SK-MEL-5 (cell line): ENCODE measurements around the gene CDH2. TPM values are rescaled to one million over a fixed set of nuclear protein-coding genes. Genes with fewer than 3 reads are reported as not detected.
"Not testable (repeated sequence)": the region's sequence is repeated elsewhere in the genome, so short reads cannot be mapped to it uniquely, and the experiment has no call there.

Experiments used
- DNase-seq: peaks from one replicate; pipeline ENCODE4 v3.0.0-alpha.2; 2016; ENCODE audit warnings: low read depth, low spot score
- in situ Hi-C: cut with HindIII; loops from 2 replicates; pipeline ENCODE4 v1.10.0; 2016; ENCODE audit warnings: low sequenced_read_pairs, high pct_unique_total_duplicates, low pct_unique_long_range_greater_than_20kb
- total RNA-seq: library from RNA; depleted of rRNA; stranded (reverse); fragments of >200 nt; shearing (Covaris generic); gene quantifications from 2 replicates; pipeline ENCODE4 v1.2.3, GENCODE V29; 2014

The CDH2 gene
- total RNA-seq, 1 experiment from 2014 or later = 0.16 TPM

DNA sequence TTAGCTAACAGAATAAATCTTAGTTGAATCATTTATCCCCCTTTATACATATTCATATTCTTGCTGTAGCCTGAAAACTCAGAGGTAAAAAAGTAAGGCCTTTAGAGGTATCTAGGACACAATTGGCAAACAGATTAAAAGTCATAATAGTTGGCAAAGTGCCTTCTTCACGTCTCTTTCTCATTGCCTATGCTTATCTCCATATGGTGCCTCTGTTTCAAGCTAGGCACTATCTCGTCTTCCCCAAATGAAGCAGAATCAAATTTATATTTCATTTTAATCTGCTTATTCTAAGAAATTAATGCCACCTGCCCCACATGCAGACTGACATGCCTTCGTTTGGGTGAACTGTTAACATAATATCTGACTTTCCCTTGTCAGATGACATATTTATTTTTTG, 245.4 kb downstream of the CDH2 start:
- in situ Hi-C loops = no loop called here
- DNase-seq = no peak

DNA sequence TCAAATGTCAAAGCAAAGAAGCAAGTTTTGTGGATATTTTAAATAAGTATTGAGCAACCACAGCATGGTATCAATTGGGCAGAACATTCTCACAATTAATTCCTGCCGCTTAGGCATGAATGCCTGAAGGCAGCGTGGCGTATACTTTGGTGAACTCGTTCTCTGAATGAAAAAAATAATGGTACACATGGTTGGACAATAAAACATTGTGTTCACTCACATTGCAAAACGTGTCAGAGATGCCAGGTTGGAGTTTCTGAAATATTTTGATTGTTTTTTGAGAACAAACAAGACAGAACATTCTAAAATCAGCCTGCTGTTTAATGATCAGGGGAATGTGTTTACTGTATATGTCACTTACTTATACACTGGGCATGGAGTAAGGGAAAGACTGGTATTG, 254.2 kb downstream of the CDH2 start:
- no peak for DNase-seq
- in situ Hi-C loops = no loop called here

DNA sequence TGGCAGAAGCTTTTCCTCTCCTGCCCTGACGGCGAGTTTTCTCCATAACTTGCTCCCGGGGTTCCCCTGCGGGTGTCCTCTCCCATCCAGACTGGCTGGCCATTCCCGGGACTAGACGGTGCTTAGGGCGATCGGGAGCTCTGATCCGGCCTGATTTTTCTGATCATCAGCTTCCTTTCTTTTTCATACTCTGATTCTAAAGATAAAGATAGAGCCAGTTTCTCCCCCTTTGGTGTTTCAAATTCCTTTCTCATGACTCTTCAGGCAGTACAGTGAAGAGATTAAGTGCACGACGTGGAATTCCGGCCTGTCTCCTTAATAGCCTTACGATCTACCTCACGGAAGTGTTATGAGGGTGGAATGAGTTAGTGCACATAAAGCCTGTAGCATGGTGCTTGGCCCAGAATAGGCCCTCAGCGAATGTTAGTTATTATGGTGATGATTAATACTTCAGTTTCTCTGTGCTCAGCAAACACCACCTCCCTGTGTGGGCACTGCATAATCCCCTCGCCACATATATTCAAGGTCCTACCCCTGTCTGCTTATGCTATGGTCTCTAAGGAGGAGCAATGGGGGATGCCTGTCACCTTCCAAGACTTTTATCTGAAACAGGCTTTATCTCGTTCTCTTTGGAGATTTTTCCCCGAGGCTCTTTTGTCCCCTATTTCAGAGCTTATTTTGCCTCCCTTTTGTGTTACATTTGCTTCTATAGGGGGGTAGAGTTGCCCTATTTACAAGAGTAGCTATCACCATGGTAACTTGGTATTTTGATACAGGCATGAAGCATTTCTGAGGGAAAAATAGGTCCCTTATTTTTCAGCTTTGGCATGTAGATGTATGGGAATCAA, 254.8 kb downstream of the CDH2 start:
- in situ Hi-C loops = no loop called here
- DNase-seq = no peak

DNA sequence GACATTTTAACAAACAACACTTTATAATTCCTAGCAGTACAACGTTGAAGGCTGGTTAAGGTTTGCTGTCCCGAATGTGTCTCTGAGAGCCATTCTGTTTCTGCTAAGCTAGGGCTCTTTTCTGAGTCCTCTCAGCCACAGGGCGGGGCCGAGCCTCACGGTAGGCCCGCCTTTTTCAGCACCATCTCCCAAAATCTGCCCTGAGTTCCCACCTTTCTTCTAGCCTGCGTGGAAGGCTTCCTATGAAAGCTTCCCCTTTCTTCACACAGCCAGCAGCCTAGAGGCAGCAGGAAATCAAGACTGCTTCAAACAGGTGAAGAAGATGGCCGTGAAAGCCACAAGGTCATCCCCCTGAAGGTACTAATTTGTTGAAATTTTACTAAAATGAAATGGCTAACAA, 255.5 kb downstream of the CDH2 start:
- in situ Hi-C loops = no loop called here
- DNase-seq = no peak

DNA sequence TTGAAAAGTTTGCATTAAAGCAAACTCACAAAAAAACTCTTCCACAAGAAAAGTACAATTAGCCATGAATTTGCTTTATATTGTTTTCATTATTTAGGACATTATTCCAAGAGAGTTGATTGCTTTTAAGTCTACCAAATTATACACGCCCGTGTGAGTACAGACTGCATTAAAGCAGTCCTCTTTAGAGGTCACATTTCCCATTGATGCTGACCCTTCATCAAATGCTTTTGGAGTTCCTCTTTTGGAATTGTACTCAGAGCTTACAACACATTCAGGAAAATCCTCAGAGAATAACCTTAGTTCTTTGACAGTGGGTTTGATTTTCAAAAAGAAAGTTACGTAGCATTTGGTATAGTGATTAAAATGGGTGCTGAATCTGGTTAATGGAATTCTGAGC, 256.1 kb downstream of the CDH2 start:
- in situ Hi-C loops = no loop called here
- DNase-seq = no peak

- in situ Hi-C loops, DNase-seq: not testable (repeated sequence)
Measured at GRCh38 chr18:27906189-27906588, 270.7 kb downstream of the CDH2 start.

GRCh38 chr18:27903906-27904305, 273.0 kb downstream of the CDH2 start:
- in situ Hi-C loops = no loop called here
- DNase-seq = no peak

- in situ Hi-C loops = no loop called here
Measured at GRCh38 chr18:27901424-27902226, 275.3 kb downstream of the CDH2 start.

More at GRCh38 chr18:27901424-27902226, 275.3 kb downstream of the CDH2 start:
- no peak for DNase-seq
